Measurements from ENCODE around the gene ZNF771.

DNA sequence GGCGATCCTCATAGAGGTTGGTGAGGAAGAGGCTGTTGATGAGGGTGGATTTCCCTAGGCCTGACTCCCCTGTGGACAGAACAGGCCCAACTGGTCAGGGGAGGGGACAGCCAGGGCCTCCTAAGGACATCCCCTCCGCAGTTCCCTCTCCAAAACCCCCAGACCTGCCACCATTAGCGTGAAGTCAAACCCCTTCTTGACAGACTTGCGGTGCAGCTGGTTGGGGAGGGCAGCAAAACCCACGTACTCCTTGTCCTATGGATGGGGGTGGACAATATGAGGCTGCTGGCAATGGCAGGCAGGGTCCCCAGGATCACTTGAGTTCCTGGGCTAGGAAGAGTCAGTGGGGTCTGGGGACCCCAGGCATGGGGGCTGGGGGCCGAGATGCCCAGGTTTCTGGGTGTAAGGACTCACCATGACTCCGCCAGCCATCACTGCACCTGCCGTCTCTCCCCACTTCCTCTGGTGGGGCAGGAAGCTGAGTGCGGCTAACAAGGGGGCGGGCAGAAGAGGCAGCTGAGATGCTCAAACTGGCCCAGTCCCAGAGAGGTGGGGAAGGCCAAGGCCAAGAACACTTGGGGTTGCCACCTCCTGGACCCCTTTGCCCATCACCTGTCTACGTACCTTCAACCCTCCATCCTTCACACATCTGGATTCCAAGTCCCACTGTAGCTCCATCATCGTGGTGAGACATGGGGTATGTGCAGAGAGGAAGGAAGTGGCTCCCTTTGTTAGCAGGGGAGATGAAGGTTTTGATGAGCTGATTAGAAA lies 25.1 kb upstream of the ZNF771 start, which contains the start of gene SEPTIN1:
- TF ChIP-seq CTCF (IDR thresholded peaks at IDR 0.05; ENCODE audit: insufficient read depth, low read length, poor library complexity, severe bottlenecking) (no peak), EZH2phosphoT487 (conservative IDR thresholded peaks at IDR 0.05; ENCODE audit: low read length) (no peak)

Measured in SU-DHL-6 (cell line).